WTC11 (cell line): ENCODE results near the gene TMEM135. TPM values are rescaled to one million over a fixed set of nuclear protein-coding genes. Genes with fewer than 3 reads are reported as not detected.

Source experiments
- ATAC-seq: fragments of 200-7000 bp; cut with Tn5 transposase; 2 replicates; pipeline ENCODE4 v1.10.0; 2021; ENCODE audit warnings: mild to moderate bottlenecking, moderate library complexity
- CTCF ChIA-PET: fragments of 300-600 bp; sonication (Branson Sonifier 250); formaldehyde crosslinking; loops from one replicate; lab custom pipeline; 2021; ENCODE audit warnings: antibody characterized with exemption; lab: Charles Lee
- POLR2A ChIA-PET: fragments of 350-600 bp; sonication (Branson Sonifier 250); formaldehyde crosslinking; loops from one replicate; lab custom pipeline; 2021; ENCODE audit warnings: antibody characterized with exemption; lab: Charles Lee
- DNase-seq: peaks from one replicate; pipeline ENCODE4 v3.0.0; 2021; ENCODE audit warnings: low spot score
- H3K27ac Mint-ChIP-seq: 2 replicates; pipeline ENCODE4 v1.8.0; 2021; ENCODE audit warnings: mixed read lengths
- H3K27me3 Mint-ChIP-seq: 2 replicates; pipeline ENCODE4 v1.8.0; 2021; ENCODE audit warnings: low read depth, mild to moderate bottlenecking, moderate library complexity, mixed read lengths
- H3K36me3 Mint-ChIP-seq: 2 replicates; pipeline ENCODE4 v1.8.0; 2021; ENCODE audit warnings: mixed read lengths
- H3K4me1 Mint-ChIP-seq: 2 replicates; pipeline ENCODE4 v1.8.0; 2022; ENCODE audit warnings: mixed read lengths
- H3K4me3 Mint-ChIP-seq: 2 replicates; pipeline ENCODE4 v1.8.0; 2021; ENCODE audit warnings: mild to moderate bottlenecking, moderate library complexity, mixed read lengths
- H3K9me3 Mint-ChIP-seq: 2 replicates; pipeline ENCODE4 v1.8.0; 2021; ENCODE audit warnings: mixed read lengths
- CREB1 ChIP-seq: sonication (generic); formaldehyde crosslinking; IDR thresholded peaks from 2 replicates; pipeline ENCODE4 v1.8.0; 2023; ENCODE audit warnings: mild to moderate bottlenecking, missing genetic modification reagents
- GABPB1 ChIP-seq: sonication (generic); formaldehyde crosslinking; IDR thresholded peaks from 2 replicates; pipeline ENCODE4 v1.8.1; 2023; ENCODE audit warnings: mild to moderate bottlenecking, missing genetic modification reagents
- JUN ChIP-seq: sonication (generic); formaldehyde crosslinking; IDR thresholded peaks from 2 replicates; pipeline ENCODE4 v1.8.0; 2023; ENCODE audit warnings: mild to moderate bottlenecking, missing genetic modification reagents
- MYBL2 ChIP-seq: sonication (generic); formaldehyde crosslinking; IDR thresholded peaks from 2 replicates; pipeline ENCODE4 v1.8.1; 2023; ENCODE audit warnings: mild to moderate bottlenecking, moderate library complexity, missing genetic modification reagents
- NFATC4 ChIP-seq: fragments of 250-450 bp; sonication (Bioruptor Pico); IDR thresholded peaks from 2 replicates; pipeline ENCODE4 v1.9.0; 2021; ENCODE audit warnings: mild to moderate bottlenecking
- OVOL2 ChIP-seq: fragments of 250-450 bp; sonication (Bioruptor Pico); IDR thresholded peaks from 2 replicates; pipeline ENCODE4 v1.9.0; 2021; ENCODE audit warnings: mild to moderate bottlenecking, borderline replicate concordance
- PRRX2 ChIP-seq: fragments of 250-450 bp; sonication (Bioruptor Pico); IDR thresholded peaks from 2 replicates; pipeline ENCODE4 v1.8.0; 2021; ENCODE audit warnings: mild to moderate bottlenecking
- SMAD4 ChIP-seq: sonication (generic); formaldehyde crosslinking; IDR thresholded peaks from 2 replicates; pipeline ENCODE4 v1.8.0; 2022; ENCODE audit warnings: mild to moderate bottlenecking, missing genetic modification reagents
- TEAD1 ChIP-seq: sonication (generic); formaldehyde crosslinking; IDR thresholded peaks from 2 replicates; pipeline ENCODE4 v1.8.0; 2022; ENCODE audit warnings: mild to moderate bottlenecking, missing genetic modification reagents
- ZNF121 ChIP-seq: sonication (generic); formaldehyde crosslinking; IDR thresholded peaks from 2 replicates; pipeline ENCODE4 v1.8.0; 2023; ENCODE audit warnings: missing genetic modification reagents
- ZNF219 ChIP-seq: sonication (generic); formaldehyde crosslinking; IDR thresholded peaks from 2 replicates; pipeline ENCODE4 v1.8.0; 2023; ENCODE audit warnings: missing genetic modification reagents, mild to moderate bottlenecking, borderline replicate concordance
- ZNF396 ChIP-seq: fragments of 250-450 bp; sonication (Bioruptor Pico); IDR thresholded peaks from 2 replicates; pipeline ENCODE4 v1.8.0; 2021; ENCODE audit warnings: mild to moderate bottlenecking, moderate library complexity, borderline replicate concordance
- ZNF423 ChIP-seq: fragments of 250-450 bp; sonication (Bioruptor Pico); IDR thresholded peaks from 2 replicates; pipeline ENCODE4 v2.1.2; 2022; ENCODE audit warnings: mild to moderate bottlenecking, moderate library complexity
- total RNA-seq: library from RNA; stranded (reverse); gene quantifications from 3 replicates; pipeline ENCODE4 v1.2.3, GENCODE V29; 2021
- TF ChIP-seq, protein P1 (sequence below): sonication (generic); formaldehyde crosslinking; IDR thresholded peaks from 2 replicates; pipeline ENCODE4 v1.8.0; 2022; ENCODE audit warnings: mild to moderate bottlenecking, missing genetic modification reagents
- TF ChIP-seq, protein P2 (sequence below): sonication (generic); formaldehyde crosslinking; conservative IDR thresholded peaks from 2 replicates; pipeline ENCODE4 v1.8.1; 2023; ENCODE audit warnings: mild to moderate bottlenecking, low read depth, missing genetic modification reagents, moderate library complexity
- TF ChIP-seq, protein P3 (sequence below): sonication (generic); formaldehyde crosslinking; IDR thresholded peaks from 2 replicates; pipeline ENCODE4 v1.8.1; 2022; ENCODE audit warnings: mild to moderate bottlenecking, missing genetic modification reagents, moderate library complexity, borderline replicate concordance
- TF ChIP-seq, protein P4 (sequence below): sonication (generic); formaldehyde crosslinking; IDR thresholded peaks from 2 replicates; pipeline ENCODE4 v1.8.1; 2023; ENCODE audit warnings: mild to moderate bottlenecking, missing genetic modification reagents
- TF ChIP-seq, protein P5 (sequence below): fragments of 250-450 bp; sonication (Bioruptor Pico); IDR thresholded peaks from 2 replicates; pipeline ENCODE4 v2.1.2; 2022; ENCODE audit warnings: mild to moderate bottlenecking, moderate library complexity
- TF ChIP-seq, protein P6 (sequence below): fragments of 250-450 bp; sonication (Bioruptor Pico); conservative IDR thresholded peaks from 2 replicates; pipeline ENCODE4 v1.9.0; 2021; ENCODE audit warnings: mild to moderate bottlenecking
- TF ChIP-seq, protein P7 (sequence below): sonication (generic); formaldehyde crosslinking; IDR thresholded peaks from 2 replicates; pipeline ENCODE4 v1.8.1; 2022; ENCODE audit warnings: low read depth, missing genetic modification reagents, borderline replicate concordance
- TF ChIP-seq, protein P8 (sequence below): sonication (generic); formaldehyde crosslinking; IDR thresholded peaks from 2 replicates; pipeline ENCODE4 v1.8.1; 2023; ENCODE audit warnings: mild to moderate bottlenecking, missing genetic modification reagents, moderate library complexity
- TF ChIP-seq, protein P9 (sequence below): sonication (generic); formaldehyde crosslinking; IDR thresholded peaks from 2 replicates; pipeline ENCODE4 v1.8.1; 2022; ENCODE audit warnings: low read depth, mild to moderate bottlenecking, moderate library complexity, missing genetic modification reagents, borderline replicate concordance

TMEM135 gene
- total RNA-seq, 1 experiment from 2014 or later = 35.8 TPM

DNA sequence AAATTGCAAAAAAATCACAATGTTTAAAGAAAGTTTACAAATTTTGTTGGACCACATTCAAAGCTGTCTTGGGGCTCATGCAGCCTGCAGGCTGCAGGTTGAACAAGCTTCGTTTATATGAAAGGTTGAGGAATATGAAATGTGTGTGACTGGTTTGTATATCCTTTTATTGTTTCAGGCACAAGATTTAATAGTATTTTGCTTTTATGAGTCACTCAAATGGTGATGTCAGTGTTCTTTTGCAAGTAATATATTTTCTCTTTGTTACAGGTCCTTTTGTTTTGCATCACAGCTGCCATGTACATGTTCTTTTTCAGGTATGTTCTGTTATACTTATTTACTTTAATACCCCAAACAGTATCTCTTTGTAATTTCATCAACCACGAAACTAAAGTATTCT lies 198.6 kb downstream of the TMEM135 start:
- Mint-ChIP-seq H3K36me3 (peaks cover 12% of the 10 kb centered on the region), H3K27ac (no peak overlapping the region), H3K27me3 (no peaks in the 10 kb centered on the region), H3K4me1 (no peaks in the 10 kb centered on the region), H3K4me3 (no peak overlapping the region), H3K9me3 (peaks cover 13% of the 10 kb centered on the region)
- DNase-seq (no peak), ATAC-seq (no peak)
- ChIA-PET POLR2A (no interaction called here), CTCF (no interaction called here)
- TF ChIP-seq, protein P1, sequence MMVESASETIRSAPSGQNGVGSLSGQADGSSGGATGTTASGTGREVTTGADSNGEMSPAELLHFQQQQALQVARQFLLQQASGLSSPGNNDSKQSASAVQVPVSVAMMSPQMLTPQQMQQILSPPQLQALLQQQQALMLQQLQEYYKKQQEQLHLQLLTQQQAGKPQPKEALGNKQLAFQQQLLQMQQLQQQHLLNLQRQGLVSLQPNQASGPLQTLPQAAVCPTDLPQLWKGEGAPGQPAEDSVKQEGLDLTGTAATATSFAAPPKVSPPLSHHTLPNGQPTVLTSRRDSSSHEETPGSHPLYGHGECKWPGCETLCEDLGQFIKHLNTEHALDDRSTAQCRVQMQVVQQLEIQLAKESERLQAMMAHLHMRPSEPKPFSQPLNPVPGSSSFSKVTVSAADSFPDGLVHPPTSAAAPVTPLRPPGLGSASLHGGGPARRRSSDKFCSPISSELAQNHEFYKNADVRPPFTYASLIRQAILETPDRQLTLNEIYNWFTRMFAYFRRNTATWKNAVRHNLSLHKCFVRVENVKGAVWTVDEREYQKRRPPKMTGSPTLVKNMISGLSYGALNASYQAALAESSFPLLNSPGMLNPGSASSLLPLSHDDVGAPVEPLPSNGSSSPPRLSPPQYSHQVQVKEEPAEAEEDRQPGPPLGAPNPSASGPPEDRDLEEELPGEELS (CRISPR knock-in tag) = no peak
- TF ChIP-seq MYBL2 = no peak
- TF ChIP-seq, protein P2, sequence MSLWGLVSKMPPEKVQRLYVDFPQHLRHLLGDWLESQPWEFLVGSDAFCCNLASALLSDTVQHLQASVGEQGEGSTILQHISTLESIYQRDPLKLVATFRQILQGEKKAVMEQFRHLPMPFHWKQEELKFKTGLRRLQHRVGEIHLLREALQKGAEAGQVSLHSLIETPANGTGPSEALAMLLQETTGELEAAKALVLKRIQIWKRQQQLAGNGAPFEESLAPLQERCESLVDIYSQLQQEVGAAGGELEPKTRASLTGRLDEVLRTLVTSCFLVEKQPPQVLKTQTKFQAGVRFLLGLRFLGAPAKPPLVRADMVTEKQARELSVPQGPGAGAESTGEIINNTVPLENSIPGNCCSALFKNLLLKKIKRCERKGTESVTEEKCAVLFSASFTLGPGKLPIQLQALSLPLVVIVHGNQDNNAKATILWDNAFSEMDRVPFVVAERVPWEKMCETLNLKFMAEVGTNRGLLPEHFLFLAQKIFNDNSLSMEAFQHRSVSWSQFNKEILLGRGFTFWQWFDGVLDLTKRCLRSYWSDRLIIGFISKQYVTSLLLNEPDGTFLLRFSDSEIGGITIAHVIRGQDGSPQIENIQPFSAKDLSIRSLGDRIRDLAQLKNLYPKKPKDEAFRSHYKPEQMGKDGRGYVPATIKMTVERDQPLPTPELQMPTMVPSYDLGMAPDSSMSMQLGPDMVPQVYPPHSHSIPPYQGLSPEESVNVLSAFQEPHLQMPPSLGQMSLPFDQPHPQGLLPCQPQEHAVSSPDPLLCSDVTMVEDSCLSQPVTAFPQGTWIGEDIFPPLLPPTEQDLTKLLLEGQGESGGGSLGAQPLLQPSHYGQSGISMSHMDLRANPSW (CRISPR knock-in tag) = no peak
- TF ChIP-seq, protein P3, sequence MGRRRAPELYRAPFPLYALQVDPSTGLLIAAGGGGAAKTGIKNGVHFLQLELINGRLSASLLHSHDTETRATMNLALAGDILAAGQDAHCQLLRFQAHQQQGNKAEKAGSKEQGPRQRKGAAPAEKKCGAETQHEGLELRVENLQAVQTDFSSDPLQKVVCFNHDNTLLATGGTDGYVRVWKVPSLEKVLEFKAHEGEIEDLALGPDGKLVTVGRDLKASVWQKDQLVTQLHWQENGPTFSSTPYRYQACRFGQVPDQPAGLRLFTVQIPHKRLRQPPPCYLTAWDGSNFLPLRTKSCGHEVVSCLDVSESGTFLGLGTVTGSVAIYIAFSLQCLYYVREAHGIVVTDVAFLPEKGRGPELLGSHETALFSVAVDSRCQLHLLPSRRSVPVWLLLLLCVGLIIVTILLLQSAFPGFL = no peak

DNA sequence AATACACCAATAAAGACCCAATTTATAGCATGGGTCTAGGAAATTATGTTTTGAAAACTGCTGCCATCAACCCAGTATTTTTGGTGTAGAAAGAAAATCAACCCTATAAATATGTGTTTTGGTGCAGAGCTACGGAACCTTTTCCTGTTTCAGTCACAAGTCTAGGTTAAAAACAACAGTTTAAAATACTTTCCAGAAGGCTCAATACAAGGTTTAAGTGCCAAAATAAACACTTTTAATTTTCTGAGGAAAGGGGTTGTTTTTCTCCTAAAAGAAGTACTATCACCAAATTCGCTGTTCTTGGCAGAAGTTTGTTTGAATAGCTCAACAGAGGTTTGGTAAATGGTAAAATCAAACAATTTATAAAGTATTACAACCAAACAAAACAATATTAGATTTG lies 201.3 kb downstream of the TMEM135 start:
- Mint-ChIP-seq H3K4me3 (no peak overlapping the region), H3K9me3 (no peaks in the 10 kb centered on the region), H3K27me3 (no peaks in the 10 kb centered on the region), H3K4me1 (no peaks in the 10 kb centered on the region), H3K36me3 (no peaks in the 10 kb centered on the region; the same call in 1 of the 2 replicates), H3K27ac (no peak overlapping the region)
- TF ChIP-seq, protein P4, sequence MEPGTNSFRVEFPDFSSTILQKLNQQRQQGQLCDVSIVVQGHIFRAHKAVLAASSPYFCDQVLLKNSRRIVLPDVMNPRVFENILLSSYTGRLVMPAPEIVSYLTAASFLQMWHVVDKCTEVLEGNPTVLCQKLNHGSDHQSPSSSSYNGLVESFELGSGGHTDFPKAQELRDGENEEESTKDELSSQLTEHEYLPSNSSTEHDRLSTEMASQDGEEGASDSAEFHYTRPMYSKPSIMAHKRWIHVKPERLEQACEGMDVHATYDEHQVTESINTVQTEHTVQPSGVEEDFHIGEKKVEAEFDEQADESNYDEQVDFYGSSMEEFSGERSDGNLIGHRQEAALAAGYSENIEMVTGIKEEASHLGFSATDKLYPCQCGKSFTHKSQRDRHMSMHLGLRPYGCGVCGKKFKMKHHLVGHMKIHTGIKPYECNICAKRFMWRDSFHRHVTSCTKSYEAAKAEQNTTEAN = no peak
- TF ChIP-seq TEAD1 (CRISPR knock-in tag) (no peak), CREB1 (CRISPR knock-in tag) (no peak), SMAD4 (no peak), ZNF396 (CRISPR knock-in tag) (no peak), PRRX2 (CRISPR knock-in tag) (no peak), ZNF219 (CRISPR knock-in tag) (no peak), NFATC4 (CRISPR knock-in tag) (no peak), ZNF423 (no peak), ZNF121 (CRISPR knock-in tag) (no peak), OVOL2 (no peak), GABPB1 (CRISPR knock-in tag) (no peak), MYBL2 (no peak), JUN (CRISPR knock-in tag) (no peak)
- TF ChIP-seq, protein P5, sequence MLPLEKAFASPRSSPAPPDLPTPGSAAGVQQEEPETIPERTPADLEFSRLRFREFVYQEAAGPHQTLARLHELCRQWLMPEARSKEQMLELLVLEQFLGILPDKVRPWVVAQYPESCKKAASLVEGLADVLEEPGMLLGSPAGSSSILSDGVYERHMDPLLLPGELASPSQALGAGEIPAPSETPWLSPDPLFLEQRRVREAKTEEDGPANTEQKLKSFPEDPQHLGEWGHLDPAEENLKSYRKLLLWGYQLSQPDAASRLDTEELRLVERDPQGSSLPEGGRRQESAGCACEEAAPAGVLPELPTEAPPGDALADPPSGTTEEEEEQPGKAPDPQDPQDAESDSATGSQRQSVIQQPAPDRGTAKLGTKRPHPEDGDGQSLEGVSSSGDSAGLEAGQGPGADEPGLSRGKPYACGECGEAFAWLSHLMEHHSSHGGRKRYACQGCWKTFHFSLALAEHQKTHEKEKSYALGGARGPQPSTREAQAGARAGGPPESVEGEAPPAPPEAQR = no peak
- TF ChIP-seq, protein P6, sequence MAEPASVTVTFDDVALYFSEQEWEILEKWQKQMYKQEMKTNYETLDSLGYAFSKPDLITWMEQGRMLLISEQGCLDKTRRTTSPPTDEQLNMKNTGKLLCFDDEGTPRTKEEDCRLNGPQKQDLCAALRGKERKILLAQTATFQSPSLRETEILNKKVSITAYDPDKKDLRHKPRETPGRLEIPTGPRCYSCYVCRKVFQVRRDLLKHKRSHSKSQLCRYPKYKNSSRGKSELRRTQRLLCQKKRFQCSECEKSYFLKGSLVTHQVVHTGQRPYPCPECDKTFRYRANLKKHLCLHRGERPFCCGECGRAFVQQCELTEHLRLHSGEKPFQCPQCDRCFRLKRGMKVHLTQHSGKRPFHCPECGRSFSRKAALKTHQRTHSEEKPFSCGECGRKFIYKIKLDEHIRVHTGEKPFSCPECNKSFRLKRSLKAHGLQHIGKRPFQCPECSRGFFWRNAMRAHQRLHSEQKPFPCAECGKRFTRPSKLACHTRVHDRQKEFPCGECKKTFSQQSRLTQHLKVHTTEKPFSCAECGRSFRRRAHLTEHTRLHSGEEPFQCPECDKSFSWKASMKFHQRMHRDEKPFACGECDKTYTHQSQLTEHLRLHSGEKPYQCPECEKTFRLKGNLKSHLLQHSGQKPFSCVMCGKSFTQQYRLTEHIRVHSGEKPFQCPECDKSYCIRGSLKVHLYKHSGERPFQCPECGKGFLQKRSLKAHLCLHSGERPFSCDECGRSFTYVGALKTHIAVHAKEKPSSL (CRISPR knock-in tag) = no peak
- TF ChIP-seq, protein P7, sequence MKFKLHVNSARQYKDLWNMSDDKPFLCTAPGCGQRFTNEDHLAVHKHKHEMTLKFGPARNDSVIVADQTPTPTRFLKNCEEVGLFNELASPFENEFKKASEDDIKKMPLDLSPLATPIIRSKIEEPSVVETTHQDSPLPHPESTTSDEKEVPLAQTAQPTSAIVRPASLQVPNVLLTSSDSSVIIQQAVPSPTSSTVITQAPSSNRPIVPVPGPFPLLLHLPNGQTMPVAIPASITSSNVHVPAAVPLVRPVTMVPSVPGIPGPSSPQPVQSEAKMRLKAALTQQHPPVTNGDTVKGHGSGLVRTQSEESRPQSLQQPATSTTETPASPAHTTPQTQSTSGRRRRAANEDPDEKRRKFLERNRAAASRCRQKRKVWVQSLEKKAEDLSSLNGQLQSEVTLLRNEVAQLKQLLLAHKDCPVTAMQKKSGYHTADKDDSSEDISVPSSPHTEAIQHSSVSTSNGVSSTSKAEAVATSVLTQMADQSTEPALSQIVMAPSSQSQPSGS (CRISPR knock-in tag) = no peak
- TF ChIP-seq, protein P8, sequence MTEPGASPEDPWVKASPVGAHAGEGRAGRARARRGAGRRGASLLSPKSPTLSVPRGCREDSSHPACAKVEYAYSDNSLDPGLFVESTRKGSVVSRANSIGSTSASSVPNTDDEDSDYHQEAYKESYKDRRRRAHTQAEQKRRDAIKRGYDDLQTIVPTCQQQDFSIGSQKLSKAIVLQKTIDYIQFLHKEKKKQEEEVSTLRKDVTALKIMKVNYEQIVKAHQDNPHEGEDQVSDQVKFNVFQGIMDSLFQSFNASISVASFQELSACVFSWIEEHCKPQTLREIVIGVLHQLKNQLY (CRISPR knock-in tag) = no peak
- TF ChIP-seq, protein P9, sequence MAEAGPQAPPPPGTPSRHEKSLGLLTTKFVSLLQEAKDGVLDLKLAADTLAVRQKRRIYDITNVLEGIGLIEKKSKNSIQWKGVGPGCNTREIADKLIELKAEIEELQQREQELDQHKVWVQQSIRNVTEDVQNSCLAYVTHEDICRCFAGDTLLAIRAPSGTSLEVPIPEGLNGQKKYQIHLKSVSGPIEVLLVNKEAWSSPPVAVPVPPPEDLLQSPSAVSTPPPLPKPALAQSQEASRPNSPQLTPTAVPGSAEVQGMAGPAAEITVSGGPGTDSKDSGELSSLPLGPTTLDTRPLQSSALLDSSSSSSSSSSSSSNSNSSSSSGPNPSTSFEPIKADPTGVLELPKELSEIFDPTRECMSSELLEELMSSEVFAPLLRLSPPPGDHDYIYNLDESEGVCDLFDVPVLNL = no peak
- ATAC-seq (no peak), DNase-seq (no peak)
- CTCF ChIA-PET = no interaction called here
- POLR2A ChIA-PET = no interaction called here
